ENCODE results near the gene DCLK1.

GRCh38 chr13:36094478-36094877 lies 36.7 kb downstream of the DCLK1 start:
- no peak for TF ChIP-seq CTCF (IDR thresholded peaks at IDR 0.05)
- no peak for TF ChIP-seq POLR2A (IDR thresholded peaks at IDR 0.05)

All from tibial nerve (tissue), 3 donors.